Central memory CD8-positive, alpha-beta T cell (primary cell): ENCODE results near the gene SLX4IP.
"Not testable (repeated sequence)": the region's sequence is repeated elsewhere in the genome, so short reads cannot be mapped to it uniquely, and the experiment has no call there.

Source experiments
- ATAC-seq: fragments of 150-1000 bp; cut with Tn5 transposase; replicated peaks from 2 replicates; pipeline ENCODE4 v1.10.0; 2022; ENCODE audit warnings: mild to moderate bottlenecking, moderate FRiP score, moderate number of reproducible peaks; ENCODE audit not compliant: poor library complexity, severe bottlenecking; ENCODE audit errors: extremely low read depth
- DNase-seq, 2 donors: peaks; one replicate each; pipeline ENCODE4 v3.0.0; 2021; ENCODE audit warnings: low spot score in 2 of 2
- H3K27ac Mint-ChIP-seq: one replicate; pipeline ENCODE4 v1.8.0; 2022; ENCODE audit warnings: low read depth, mild to moderate bottlenecking, moderate library complexity, mixed read lengths
- H3K27me3 Mint-ChIP-seq: one replicate; pipeline ENCODE4 v1.8.0; 2022; ENCODE audit warnings: mixed read lengths
- H3K36me3 Mint-ChIP-seq: one replicate; pipeline ENCODE4 v1.8.0; 2022; ENCODE audit warnings: mild to moderate bottlenecking, moderate library complexity, mixed read lengths; ENCODE audit not compliant: insufficient read depth
- H3K4me1 Mint-ChIP-seq: one replicate; pipeline ENCODE4 v1.8.0; 2022; ENCODE audit warnings: mixed read lengths
- H3K4me3 Mint-ChIP-seq: one replicate; pipeline ENCODE4 v1.8.0; 2022; ENCODE audit warnings: mild to moderate bottlenecking, moderate library complexity, mixed read lengths
- H3K9me3 Mint-ChIP-seq: one replicate; pipeline ENCODE4 v1.8.0; 2022; ENCODE audit warnings: mixed read lengths

The SLX4IP gene

GRCh38 chr20:10605547-10606195, 170.6 kb downstream of the SLX4IP start:
- Mint-ChIP-seq H3K4me1 (no peaks in the 10 kb centered on the region), H3K36me3 (peaks cover 7% of the 10 kb centered on the region), H3K27me3 (no peaks in the 10 kb centered on the region), H3K4me3 (no peak overlapping the region), H3K27ac (no peak overlapping the region), H3K9me3 (no peaks in the 10 kb centered on the region)
- ATAC-seq = no peak
- no peak for DNase-seq

GRCh38 chr20:10609276-10609675, 174.2 kb downstream of the SLX4IP start:
- no peaks in the 10 kb centered on the region for H3K27me3 Mint-ChIP-seq
- H3K9me3 Mint-ChIP-seq = no peaks in the 10 kb centered on the region
- ATAC-seq (no peak), DNase-seq (no peak)
- H3K4me3 Mint-ChIP-seq = no peak overlapping the region
- peaks cover 1% of the 10 kb centered on the region for H3K36me3 Mint-ChIP-seq
- no peaks in the 10 kb centered on the region for H3K4me1 Mint-ChIP-seq
- peak overlapping the region; percentile 79 for H3K27ac Mint-ChIP-seq

- no peaks in the 10 kb centered on the region for H3K4me1 Mint-ChIP-seq
- ATAC-seq (no peak), DNase-seq (no peak)
- peak overlapping the region; percentile 79 for H3K27ac Mint-ChIP-seq
- H3K4me3 Mint-ChIP-seq = no peak overlapping the region
- peaks cover 1% of the 10 kb centered on the region for H3K36me3 Mint-ChIP-seq
- no peaks in the 10 kb centered on the region for H3K27me3 Mint-ChIP-seq
- H3K9me3 Mint-ChIP-seq = no peaks in the 10 kb centered on the region
These were observed 174.7 kb downstream of the SLX4IP start for GRCh38 chr20:10609770-10610169.

GRCh38 chr20:10610251-10610650, 175.1 kb downstream of the SLX4IP start:
- DNase-seq = no peak
- H3K4me1 Mint-ChIP-seq = no peaks in the 10 kb centered on the region
- peaks cover 1% of the 10 kb centered on the region for H3K36me3 Mint-ChIP-seq
- no peaks in the 10 kb centered on the region for H3K27me3 Mint-ChIP-seq
- no peaks in the 10 kb centered on the region for H3K9me3 Mint-ChIP-seq
- no peak for ATAC-seq
- no peak overlapping the region for H3K4me3 Mint-ChIP-seq
- no peak overlapping the region for H3K27ac Mint-ChIP-seq

- Mint-ChIP-seq H3K27ac (no peak overlapping the region), H3K36me3 (peaks cover 1% of the 10 kb centered on the region), H3K4me3 (no peak overlapping the region), H3K4me1 (no peaks in the 10 kb centered on the region), H3K27me3 (no peaks in the 10 kb centered on the region), H3K9me3 (no peaks in the 10 kb centered on the region)
- no peak for DNase-seq
- ATAC-seq = no peak
These were observed 176.3 kb downstream of the SLX4IP start for GRCh38 chr20:10611357-10611756.

- H3K4me3 Mint-ChIP-seq, H3K4me1 Mint-ChIP-seq: not testable (repeated sequence)
These were observed 178.3 kb downstream of the SLX4IP start for GRCh38 chr20:10613426-10613825.

GRCh38 chr20:10613911-10614310, 178.8 kb downstream of the SLX4IP start:
- no peaks in the 10 kb centered on the region for H3K4me1 Mint-ChIP-seq
- H3K27me3 Mint-ChIP-seq = no peaks in the 10 kb centered on the region
- no peak overlapping the region for H3K27ac Mint-ChIP-seq
- H3K36me3 Mint-ChIP-seq = no peaks in the 10 kb centered on the region
- ATAC-seq = no peak
- no peak overlapping the region for H3K4me3 Mint-ChIP-seq
- no peaks in the 10 kb centered on the region for H3K9me3 Mint-ChIP-seq
- DNase-seq = no peak

More at GRCh38 chr20:10613426-10613825, 178.3 kb downstream of the SLX4IP start:
- not testable (repeated sequence) for H3K27ac Mint-ChIP-seq, H3K27me3 Mint-ChIP-seq, DNase-seq, H3K9me3 Mint-ChIP-seq, H3K36me3 Mint-ChIP-seq, ATAC-seq

- no peaks in the 10 kb centered on the region for H3K36me3 Mint-ChIP-seq
- H3K27ac Mint-ChIP-seq = no peak overlapping the region
- no peaks in the 10 kb centered on the region for H3K27me3 Mint-ChIP-seq
- no peak for DNase-seq
- H3K4me3 Mint-ChIP-seq = no peak overlapping the region
- no peak for ATAC-seq
- H3K4me1 Mint-ChIP-seq = no peaks in the 10 kb centered on the region
- H3K9me3 Mint-ChIP-seq = no peaks in the 10 kb centered on the region
These were observed 181.1 kb downstream of the SLX4IP start for GRCh38 chr20:10616212-10616611.

- DNase-seq, H3K9me3 Mint-ChIP-seq, H3K27me3 Mint-ChIP-seq, ATAC-seq, H3K36me3 Mint-ChIP-seq, H3K4me1 Mint-ChIP-seq, H3K4me3 Mint-ChIP-seq, H3K27ac Mint-ChIP-seq: not testable (repeated sequence)
These were observed 182.5 kb downstream of the SLX4IP start for GRCh38 chr20:10617549-10618133.

GRCh38 chr20:10618611-10619245, 183.6 kb downstream of the SLX4IP start:
- Mint-ChIP-seq H3K36me3 (no peaks in the 10 kb centered on the region), H3K9me3 (no peaks in the 10 kb centered on the region), H3K27me3 (no peaks in the 10 kb centered on the region), H3K27ac (no peak overlapping the region), H3K4me1 (no peaks in the 10 kb centered on the region), H3K4me3 (no peak overlapping the region)
- DNase-seq (no peak), ATAC-seq (no peak)

GRCh38 chr20:10619427-10619826, 184.3 kb downstream of the SLX4IP start:
- Mint-ChIP-seq H3K4me1 (no peaks in the 10 kb centered on the region), H3K27ac (no peak overlapping the region), H3K36me3 (peaks cover 2% of the 10 kb centered on the region), H3K27me3 (no peaks in the 10 kb centered on the region), H3K9me3 (no peaks in the 10 kb centered on the region), H3K4me3 (no peak overlapping the region)
- ATAC-seq (no peak), DNase-seq (no peak)

- DNase-seq (no peak), ATAC-seq (no peak)
- Mint-ChIP-seq H3K9me3 (no peaks in the 10 kb centered on the region), H3K36me3 (peaks cover 3% of the 10 kb centered on the region), H3K4me3 (no peak overlapping the region), H3K27ac (no peak overlapping the region), H3K27me3 (no peaks in the 10 kb centered on the region), H3K4me1 (no peaks in the 10 kb centered on the region)
These were observed 186.0 kb downstream of the SLX4IP start for GRCh38 chr20:10621149-10621548.
